GM21515 (cell line): ENCODE measurements around the gene ZNF83.
A peak's percentile ranks its signal among the peaks of the same experiment; 100 is the strongest.
"Not testable (repeated sequence)": the region's sequence is repeated elsewhere in the genome, so short reads cannot be mapped to it uniquely, and the experiment has no call there.

Experiments
- ATAC-seq: cut with Tn5 transposase; IDR thresholded peaks from one replicate; pipeline ENCODE4 v1.9.1; 2021; ENCODE audit not compliant: unreplicated experiment

ZNF83 gene

GRCh38 chr19:52570000-52570861 lies 67.9 kb downstream of the ZNF83 start, which contains the start of gene ZNF701:
Gene ZNF701, plus strand, starts transcription at chr19:52570287. Its CDS starts 3,861 bp downstream, at chr19:52574148.
- peak; percentile 87 for ATAC-seq

- ATAC-seq, result not testable (repeated sequence)
These were observed 68.5 kb downstream of the ZNF83 start for GRCh38 chr19:52569638-52569999.

- no peak for ATAC-seq
These were observed 70.2 kb downstream of the ZNF83 start for GRCh38 chr19:52567921-52568320.

DNA sequence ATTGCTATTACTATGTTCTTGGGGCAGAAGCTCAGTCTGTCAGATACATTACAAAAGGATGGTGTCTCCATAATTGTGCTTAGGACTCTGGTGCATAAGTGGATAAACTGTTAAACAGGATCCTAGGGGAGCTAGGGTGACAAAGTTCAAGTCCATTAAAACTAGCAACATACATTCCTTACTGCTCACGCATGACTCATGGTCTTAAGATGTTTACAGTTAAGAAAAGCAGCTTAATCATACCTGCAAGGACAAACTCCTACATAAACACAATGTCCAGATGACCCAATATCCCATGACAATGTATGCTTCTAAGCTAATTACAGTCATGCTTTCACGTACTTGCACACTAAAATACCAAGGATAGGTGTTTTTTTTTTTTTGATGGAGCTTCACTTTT lies 71.6 kb downstream of the ZNF83 start:
- ATAC-seq, result no peak

GRCh38 chr19:52566121-52566520 lies 72.0 kb downstream of the ZNF83 start:
- no peak for ATAC-seq
